Stomach (tissue), 9 donors: Measurements from ENCODE around the gene RUBCNL. TPM values are rescaled to one million over a fixed set of nuclear protein-coding genes. Genes with fewer than 3 reads are reported as not detected.

ENCODE experiments used
- DNase-seq, 2 donors: peaks; one replicate each; pipeline versions ENCODE4 v3.0.0 to v3.0.0-alpha.2; 2013 to 2019
- H3K27ac ChIP-seq, 5 donors: fragments of 200-600 bp in 4 of 5; sonication (generic) in 4 of 5; one replicate each; pipeline ENCODE4 v1.5.1; 2013 to 2019; ENCODE audit warnings: mild to moderate bottlenecking in 1 of 5, moderate library complexity in 1 of 5
- H3K27me3 ChIP-seq, 3 donors: fragments of 200-600 bp; sonication (generic); one replicate each; pipeline ENCODE4 v1.5.1; 2017 to 2019; ENCODE audit warnings: mixed run types in 1 of 3
- H3K36me3 ChIP-seq, 4 donors: fragments of 200-600 bp; sonication (generic); 1 replicate in 3 of 4; 2 replicates in 1 of 4; pipeline ENCODE4 v1.5.1; 2016 to 2019
- H3K4me1 ChIP-seq, 4 donors: fragments of 200-600 bp; sonication (generic); one replicate each; pipeline ENCODE4 v1.5.1; 2016 to 2019
- H3K4me3 ChIP-seq, 4 donors: fragments of 200-600 bp; sonication (generic) in 3 of 4; one replicate each; pipeline ENCODE4 v1.5.1; 2016 to 2019; ENCODE audit warnings: mild to moderate bottlenecking in 1 of 4
- H3K9me3 ChIP-seq, 4 donors: fragments of 200-600 bp; sonication (generic); one replicate each; pipeline ENCODE4 v1.5.1; 2016 to 2019
- CTCF ChIP-seq, 7 experiments: fragments of 450-650 bp in 4 of 7; fragments of 200-600 bp in 3 of 7; sonication (generic) in 3 of 7; IDR thresholded peaks; one replicate each; pipeline ENCODE4 v1.5.1; 2016 to 2019; ENCODE audit warnings: antibody characterized with exemption in 7 of 7, control low read depth in 2 of 7, mild to moderate bottlenecking in 1 of 7
- EP300 ChIP-seq: sonication (generic); formaldehyde crosslinking; IDR thresholded peaks from one replicate; pipeline ENCODE4 v1.6.1; 2017; ENCODE audit warnings: antibody characterized with exemption
- POLR2A ChIP-seq, 4 donors: fragments of 450-650 bp; IDR thresholded peaks; one replicate each; pipeline ENCODE4 v1.6.1; 2016; ENCODE audit warnings: antibody characterized with exemption in 4 of 4, control low read depth in 2 of 4, mild to moderate bottlenecking in 1 of 4, moderate library complexity in 1 of 4
- POLR2AphosphoS5 ChIP-seq, 3 donors: sonication (generic); formaldehyde crosslinking; IDR thresholded peaks; one replicate each; pipeline ENCODE4 v1.6.1; 2016; ENCODE audit warnings: antibody characterized with exemption in 3 of 3
- WGBS, 5 donors: extraction: QIAGEN DNeasy Blood & Tissue Kit in 3 of 5; methylation state at CpG; one replicate each; pipeline versions ENCODE4 v1.1.5 to v1.1.7; 2013 to 2018; 5-methylcytosine and 5-hydroxymethylcytosine counted together
- intact Hi-C: fragments of 100-400 bp; cut with DNase I; formaldehyde crosslinking; loops from one replicate; pipeline ENCODE4 v1.15.1; 2023; ENCODE audit warnings: low total_unique reads
- polyA plus RNA-seq, 3 donors: library from polyadenylated mRNA; stranded (reverse); fragments of 200-250 nt; gene quantifications; one replicate each; pipeline ENCODE4 v1.2.3, GENCODE V29; 2013
- total RNA-seq, 5 donors: library from RNA; depleted of rRNA; stranded (reverse); fragments of >200 nt; gene quantifications; one replicate each; pipeline versions ENCODE4 v1.1.0 to v1.2.3, GENCODE V29; 2014 to 2016
- donor health status: healthy with polysubstance abuse.
- donor health status: Bipolar disorder and iron deficiency.
- donor health status: healthy.

The RUBCNL gene
- total and polyA plus RNA-seq, 8 donors, result 0.46 to 7.7 (median 2.7) TPM; not detected in 2

- no peak for DNase-seq
- H3K4me3 ChIP-seq, result no peak overlapping the region
- H3K9me3 ChIP-seq, result no peaks in the 10 kb centered on the region
- intact Hi-C loops, result no loop called here
- 68 to 87% (median 78%) methylated on average over 5 of the region's 5 CpGs for WGBS, 5 donors
- no peak overlapping the region for H3K27ac ChIP-seq
- no peaks in the 10 kb centered on the region for H3K27me3 ChIP-seq
- peaks cover 0 to 8% (median 0%) of the 10 kb centered on the region in 4 donors for H3K4me1 ChIP-seq
- H3K36me3 ChIP-seq, result no peaks in the 10 kb centered on the region
- no peak for TF ChIP-seq POLR2A (IDR thresholded peaks at IDR 0.05)
- TF ChIP-seq POLR2AphosphoS5 (IDR thresholded peaks at IDR 0.05), result no peak
- no peak for TF ChIP-seq CTCF (IDR thresholded peaks at IDR 0.05)
- TF ChIP-seq EP300, result no peak
Observed at GRCh38 chr13:46324976-46325375, 62.1 kb downstream of the RUBCNL start.

GRCh38 chr13:46321494-46322225 lies 65.4 kb downstream of the RUBCNL start:
- intact Hi-C loops, result no loop called here
- TF ChIP-seq EP300, result no peak
- TF ChIP-seq POLR2A (IDR thresholded peaks at IDR 0.05), result no peak
- no peak for TF ChIP-seq POLR2AphosphoS5 (IDR thresholded peaks at IDR 0.05)
- peak in 5 of 7 experiments; percentile 40 to 55 (median 48) for TF ChIP-seq CTCF (IDR thresholded peaks at IDR 0.05)
- WGBS, 5 donors, result 54 to 59% (median 57%) methylated on average over 17 of the region's 17 CpGs
- no peaks in the 10 kb centered on the region for H3K9me3 ChIP-seq
- H3K4me1 ChIP-seq, result peaks cover 0 to 8% (median 0%) of the 10 kb centered on the region in 4 donors
- H3K27ac ChIP-seq, result peak overlapping the region in 1 of 5 donors; percentile 14
- DNase-seq, result peak; percentile 64 to 83
- H3K4me3 ChIP-seq, result no peak overlapping the region
- no peaks in the 10 kb centered on the region for H3K27me3 ChIP-seq
- no peaks in the 10 kb centered on the region for H3K36me3 ChIP-seq

GRCh38 chr13:46320821-46321220 lies 66.2 kb downstream of the RUBCNL start:
- H3K36me3 ChIP-seq, result no peaks in the 10 kb centered on the region
- H3K27ac ChIP-seq, result peak overlapping the region in 1 of 5 donors; percentile 14
- H3K4me1 ChIP-seq, result peaks cover 0 to 8% (median 0%) of the 10 kb centered on the region in 4 donors
- DNase-seq, result no peak
- no peaks in the 10 kb centered on the region for H3K9me3 ChIP-seq
- H3K4me3 ChIP-seq, result no peak overlapping the region
- no peaks in the 10 kb centered on the region for H3K27me3 ChIP-seq
- intact Hi-C loops, result no loop called here
- 85 to 95% (median 89%) methylated on average over 4 of the region's 4 CpGs for WGBS, 5 donors
- no peak for TF ChIP-seq POLR2AphosphoS5 (IDR thresholded peaks at IDR 0.05)
- TF ChIP-seq EP300, result no peak
- TF ChIP-seq CTCF (IDR thresholded peaks at IDR 0.05), result no peak

GRCh38 chr13:46320406-46320805 lies 66.6 kb downstream of the RUBCNL start:
- no peaks in the 10 kb centered on the region for H3K27me3 ChIP-seq
- no peak for DNase-seq
- no peaks in the 10 kb centered on the region for H3K36me3 ChIP-seq
- no peaks in the 10 kb centered on the region for H3K9me3 ChIP-seq
- no peak overlapping the region for H3K4me3 ChIP-seq
- intact Hi-C loops, result no loop called here
- TF ChIP-seq EP300 (no peak), POLR2AphosphoS5 (IDR thresholded peaks at IDR 0.05) (no peak), CTCF (IDR thresholded peaks at IDR 0.05) (no peak)
- H3K4me1 ChIP-seq, result peaks cover 0 to 8% (median 0%) of the 10 kb centered on the region in 4 donors
- WGBS, 5 donors, result 43 to 73% (median 54%) methylated on average over 3 of the region's 3 CpGs
- peak overlapping the region in 1 of 5 donors; percentile 14 for H3K27ac ChIP-seq
